Stimulated activated CD4-positive, alpha-beta T cell treated with anti-CD3 and anti-CD28 coated beads, Interleukin-1b, Interleukin-23, amount 100 ng/mL, for 24 hours (primary cell): ENCODE measurements around the gene DBI.
"Not testable (repeated sequence)": the region's sequence is repeated elsewhere in the genome, so short reads cannot be mapped to it uniquely, and the experiment has no call there.

ENCODE experiments used
- DNase-seq, 4 experiments: peaks; one replicate each; pipeline ENCODE4 v3.0.0-alpha.2; 2020; ENCODE audit warnings: low read depth in 4 of 4, low spot score in 1 of 4

DBI gene

DNA sequence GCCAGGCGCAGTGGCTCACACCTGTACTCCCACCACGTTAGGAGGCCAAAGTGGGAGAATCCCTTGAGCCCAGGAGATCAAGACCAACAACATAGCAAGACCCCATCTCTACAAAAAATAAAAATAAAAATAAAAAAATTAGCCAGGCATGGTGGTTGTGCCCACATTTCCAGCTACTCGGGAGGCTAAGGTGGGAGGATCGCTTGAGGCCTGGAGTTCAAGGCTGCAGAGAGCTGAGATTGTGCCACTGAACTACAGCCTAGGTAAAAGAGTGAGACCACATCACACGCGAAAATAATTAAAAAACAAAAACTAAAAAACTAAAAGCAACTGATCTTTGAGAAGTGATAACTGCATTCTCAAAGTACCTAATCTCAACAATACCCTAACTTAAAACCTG, 2.0 kb upstream of the DBI start:
- no peak for DNase-seq

DNA sequence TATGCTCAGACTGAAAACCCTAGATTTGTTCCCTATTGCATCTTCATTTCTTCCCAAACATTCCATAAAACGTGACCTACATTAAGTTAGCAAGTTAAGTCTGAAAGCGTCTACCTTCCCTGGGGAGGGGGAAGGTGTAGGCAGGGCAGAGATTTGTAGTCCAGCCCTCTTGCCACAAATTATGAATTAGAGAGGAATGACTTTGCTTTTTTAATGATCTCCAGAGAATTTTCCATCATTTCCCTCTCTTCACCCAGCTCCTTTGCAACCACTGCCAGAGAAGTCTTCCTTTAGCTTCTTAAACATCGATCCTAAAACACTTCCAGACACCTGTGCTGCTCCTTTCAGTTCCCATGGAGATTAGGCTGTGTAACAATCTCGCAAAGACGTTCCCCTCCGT, 1.3 kb upstream of the DBI start:
- DNase-seq, result no peak

DNA sequence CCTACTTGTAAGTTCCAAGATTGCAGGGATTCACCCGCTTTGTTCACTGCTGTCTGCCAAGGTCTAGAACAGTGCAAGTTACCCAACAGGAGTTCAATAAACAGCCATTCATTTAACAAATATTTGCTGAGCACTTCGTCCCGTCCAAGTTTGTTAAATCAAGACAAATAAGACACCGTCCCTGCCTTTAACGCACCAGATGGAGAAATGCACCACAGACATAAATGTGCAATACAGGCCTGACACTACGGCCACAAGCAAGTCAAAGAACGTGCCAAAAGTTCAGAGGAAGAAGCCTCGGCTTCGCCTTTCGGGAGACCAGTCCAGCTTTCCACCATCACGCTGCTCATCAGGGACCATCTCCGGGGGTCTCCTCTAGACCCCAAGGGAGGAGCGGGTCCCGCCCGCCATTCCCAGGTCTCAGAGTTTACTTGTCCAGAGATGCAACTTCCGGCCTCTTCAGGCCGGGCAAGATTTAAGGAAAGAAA, 572 bp upstream of the DBI start:
- DNase-seq, result no peak

DNA sequence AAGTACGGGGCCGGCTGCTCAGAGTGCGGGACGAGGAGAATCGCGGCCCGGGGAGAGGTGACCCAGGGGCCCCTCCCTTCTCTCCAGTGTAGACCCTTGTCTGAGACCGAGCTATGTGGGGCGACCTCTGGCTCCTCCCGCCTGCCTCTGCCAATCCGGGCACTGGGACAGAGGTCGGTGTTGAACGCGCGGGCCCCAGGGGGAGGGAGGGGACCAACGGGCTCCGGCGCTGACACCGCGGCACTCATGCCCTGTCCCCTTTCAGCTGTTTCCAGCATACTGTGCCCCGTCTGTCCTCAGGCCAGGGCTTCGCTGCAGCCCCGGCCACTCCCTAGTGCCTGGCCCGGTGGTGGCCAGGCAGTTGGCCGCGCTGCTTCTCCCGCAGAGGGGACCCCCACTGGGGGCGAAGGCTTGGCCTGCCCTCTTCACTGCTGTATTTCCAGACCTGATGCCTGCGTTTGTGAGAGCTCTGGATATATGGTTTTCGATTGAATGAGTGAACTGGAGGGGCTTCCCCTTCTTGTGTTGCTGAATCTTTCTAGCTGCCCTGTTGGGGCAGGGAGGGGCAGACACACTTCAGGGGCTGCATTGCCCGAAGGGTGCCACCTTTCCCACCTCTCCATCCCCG, 809 bp downstream of the DBI start:
- peak in 3 of 4 experiments; percentile 17 to 31 (median 18) for DNase-seq

DNA sequence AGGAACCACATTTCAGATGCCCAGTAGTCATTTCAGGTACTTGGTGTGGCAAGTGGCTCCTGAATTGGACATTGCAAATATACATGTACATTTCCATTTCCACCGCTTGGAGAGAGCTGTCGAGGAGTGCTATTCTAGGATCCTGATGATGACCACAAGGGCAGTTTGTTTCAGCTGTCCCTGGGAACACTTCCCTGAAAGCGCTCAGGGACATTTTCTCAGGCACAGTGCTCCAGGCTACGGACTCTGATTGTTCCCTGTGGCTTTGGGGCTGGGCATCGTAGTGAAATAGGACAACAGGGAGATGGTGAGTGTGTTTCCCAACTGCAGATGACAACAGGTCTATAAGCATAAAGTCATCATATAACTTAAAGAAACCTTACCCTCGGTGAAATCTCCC, 3.1 kb downstream of the DBI start:
- no peak for DNase-seq

DNA sequence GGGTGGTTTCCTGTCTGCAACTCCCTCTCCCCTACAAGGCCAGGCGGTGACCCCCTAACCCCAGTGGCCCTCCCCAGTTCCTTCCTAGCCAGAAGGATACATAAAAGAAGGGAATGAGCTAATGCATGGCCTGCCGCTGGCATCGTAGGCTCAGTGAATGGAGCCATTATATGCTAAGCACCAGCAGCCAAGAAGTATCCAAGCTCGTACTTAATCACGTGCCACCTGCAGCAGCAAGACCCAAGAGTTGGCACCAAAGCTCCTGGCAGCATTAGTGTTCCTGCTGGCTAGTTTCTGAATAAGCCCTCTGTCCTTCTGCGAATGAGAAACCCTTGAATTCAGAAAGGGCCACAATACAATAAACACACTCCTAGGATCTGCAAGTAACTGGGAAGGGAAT, 4.3 kb downstream of the DBI start:
- DNase-seq, result no peak

DNA sequence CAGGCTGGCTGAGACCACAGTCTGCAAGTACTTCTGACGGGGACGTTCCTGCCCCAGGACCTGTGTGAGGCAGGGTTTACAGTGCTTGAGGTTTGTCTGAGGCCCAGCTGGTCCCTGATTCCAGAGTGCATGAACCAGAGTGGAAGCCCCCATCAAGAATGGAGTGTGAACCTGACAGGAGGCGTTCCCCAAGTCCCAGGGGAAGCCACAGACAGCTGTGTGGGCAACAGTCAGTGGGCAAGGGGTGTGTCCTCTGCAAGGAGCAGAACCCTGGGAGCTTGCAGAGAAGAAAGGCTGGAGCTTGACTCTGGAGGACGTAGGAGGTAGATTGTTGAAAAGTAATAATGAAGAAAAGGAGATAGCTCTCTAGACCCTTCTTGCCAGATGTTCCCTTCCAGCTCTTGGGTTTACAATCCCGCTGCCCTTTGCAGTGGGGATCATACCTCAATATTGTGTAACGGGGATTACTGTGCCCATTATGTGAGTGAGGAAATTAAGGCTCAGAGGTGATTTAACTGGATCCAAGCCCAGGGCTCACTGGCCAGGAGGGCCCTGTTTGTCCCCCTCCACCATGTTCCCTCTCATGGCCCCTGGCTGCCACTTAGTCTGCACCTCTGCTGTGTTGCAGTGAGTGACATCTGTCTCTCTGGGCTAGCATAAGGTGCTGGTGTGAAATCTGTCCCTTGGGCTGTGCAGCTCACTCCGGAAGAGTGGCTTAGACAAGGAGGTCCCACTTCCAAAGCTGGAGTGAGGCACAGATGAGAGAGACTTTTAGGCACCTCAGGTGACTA, 6.2 kb downstream of the DBI start:
- no peak for DNase-seq

DNA sequence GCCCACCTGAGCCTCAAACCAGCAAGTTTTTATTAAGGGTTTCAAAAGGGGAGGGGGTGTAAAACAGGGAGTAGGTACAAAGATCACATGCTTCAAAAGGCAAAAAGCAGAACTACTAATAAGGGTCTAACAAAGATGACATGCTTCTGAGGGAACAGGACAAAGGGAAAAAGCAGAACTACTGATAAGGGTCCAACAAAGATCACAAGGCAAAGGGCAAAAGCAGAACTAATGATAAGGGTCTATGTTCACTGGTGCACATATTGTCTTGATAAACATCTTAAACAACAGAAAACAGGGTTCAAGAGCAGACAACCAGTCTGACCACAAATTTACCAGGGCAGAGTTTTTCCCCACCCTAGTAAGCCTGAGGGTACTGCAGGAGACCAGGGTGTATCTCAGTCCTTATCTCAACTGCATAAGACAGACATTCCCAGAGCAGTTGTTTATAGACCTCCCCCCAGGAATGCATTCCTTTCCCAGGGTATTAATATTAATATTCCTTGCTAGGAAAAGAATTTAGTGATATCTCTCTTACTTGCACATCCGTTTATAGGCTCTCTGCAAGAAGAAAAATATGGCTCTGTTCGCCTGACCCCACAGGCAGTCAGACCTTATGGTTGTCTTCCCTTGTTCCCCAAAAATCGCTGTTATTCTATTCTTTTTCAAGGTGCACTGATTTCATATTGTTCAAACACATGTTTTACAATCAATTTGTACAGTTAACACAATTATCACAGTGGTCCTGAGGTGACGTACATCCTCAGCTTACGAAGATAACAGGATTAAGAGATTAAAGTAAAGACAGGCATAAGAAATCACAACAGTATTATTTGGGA, 7.3 kb downstream of the DBI start:
- DNase-seq, result not testable (repeated sequence)

DNA sequence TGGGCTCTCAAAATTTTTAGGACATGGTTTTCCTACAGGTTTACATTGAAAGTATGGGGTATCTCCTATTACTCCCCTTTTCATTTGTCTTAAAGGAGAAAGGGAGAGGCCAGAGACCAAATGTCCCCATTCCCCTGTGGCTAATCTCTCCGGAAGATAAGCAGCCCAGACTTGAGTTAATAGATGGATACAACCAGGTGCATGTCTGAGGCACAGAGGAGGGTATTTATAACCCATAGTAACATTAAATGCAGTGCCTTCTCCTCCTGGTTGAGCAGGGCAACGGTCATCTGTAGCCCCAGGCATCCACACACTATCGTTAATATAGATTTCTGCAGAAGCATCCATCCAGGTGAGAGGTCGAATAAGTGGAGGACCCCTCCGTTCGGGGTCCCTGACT, 9.6 kb downstream of the DBI start:
- DNase-seq, result not testable (repeated sequence)

DNA sequence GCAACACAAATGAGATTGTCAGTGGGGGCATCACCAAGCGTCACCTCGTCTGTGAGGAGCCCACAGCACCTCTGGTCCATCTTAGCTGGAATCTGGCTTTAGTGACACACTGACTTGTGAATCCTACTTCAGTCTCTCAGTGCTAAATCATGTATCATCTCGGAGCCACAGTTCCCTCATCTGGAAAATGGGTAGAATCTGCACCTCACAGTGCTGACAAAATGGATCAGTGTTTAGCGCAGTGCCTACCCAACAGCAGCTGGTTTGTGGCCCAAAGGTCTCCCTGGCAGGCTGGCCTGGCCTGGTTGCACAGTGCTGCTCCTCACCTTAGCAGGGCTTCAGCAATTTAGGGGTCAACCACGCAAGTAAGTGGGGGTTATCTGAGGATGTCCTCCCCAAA, 10.0 kb downstream of the DBI start:
- DNase-seq, result no peak

DNA sequence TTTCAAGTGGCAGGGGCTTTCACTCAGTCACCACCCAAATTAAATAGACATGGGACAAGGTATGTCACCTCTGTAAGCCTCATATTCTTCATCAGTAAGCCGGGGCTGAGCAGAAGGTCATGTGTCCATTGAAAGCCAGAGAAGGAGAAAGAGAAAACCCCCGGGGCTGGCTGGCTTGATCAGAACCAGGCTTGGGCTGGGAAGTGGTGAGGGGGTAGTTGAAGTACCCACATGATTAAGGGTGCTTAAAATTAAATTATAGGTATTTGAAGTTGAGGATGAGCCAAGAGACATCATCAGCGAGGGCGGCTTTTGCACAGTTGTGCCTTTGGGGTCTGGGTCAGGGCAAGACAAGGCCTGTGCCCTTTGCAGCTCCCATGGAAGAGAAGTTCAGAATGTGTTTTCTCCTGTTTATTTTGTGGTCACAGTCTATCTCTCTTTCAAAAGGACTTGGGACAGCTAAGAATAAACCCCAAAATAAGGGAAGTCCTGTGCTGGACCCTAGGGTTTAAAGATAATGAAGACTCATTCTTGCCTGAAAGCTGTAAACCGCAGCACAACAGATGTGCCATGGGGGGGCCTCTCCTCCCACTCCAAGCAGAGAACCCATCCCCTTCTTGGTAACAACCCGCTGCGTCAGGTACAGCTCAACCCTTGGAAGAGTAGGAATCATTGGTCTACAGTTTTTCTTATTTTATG, 10.7 kb downstream of the DBI start:
- DNase-seq, result no peak

DNA sequence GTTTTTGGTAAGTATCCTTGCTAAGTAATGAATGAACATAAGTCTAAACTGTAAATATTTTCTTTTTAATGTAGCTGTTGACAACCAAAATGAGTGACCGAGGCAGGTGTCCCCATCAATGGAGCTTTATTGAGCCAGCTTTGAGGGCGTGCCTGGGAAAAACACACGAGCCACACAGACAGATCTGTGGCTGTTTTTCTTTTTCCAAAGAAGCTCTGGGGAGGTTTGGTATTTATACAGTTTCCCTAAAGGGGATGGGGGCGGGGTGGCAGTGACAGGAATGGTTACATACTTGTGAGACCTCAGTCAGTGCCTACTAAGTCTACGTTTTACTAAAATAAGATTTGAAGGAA, 11.2 kb downstream of the DBI start:
- DNase-seq, result no peak

DNA sequence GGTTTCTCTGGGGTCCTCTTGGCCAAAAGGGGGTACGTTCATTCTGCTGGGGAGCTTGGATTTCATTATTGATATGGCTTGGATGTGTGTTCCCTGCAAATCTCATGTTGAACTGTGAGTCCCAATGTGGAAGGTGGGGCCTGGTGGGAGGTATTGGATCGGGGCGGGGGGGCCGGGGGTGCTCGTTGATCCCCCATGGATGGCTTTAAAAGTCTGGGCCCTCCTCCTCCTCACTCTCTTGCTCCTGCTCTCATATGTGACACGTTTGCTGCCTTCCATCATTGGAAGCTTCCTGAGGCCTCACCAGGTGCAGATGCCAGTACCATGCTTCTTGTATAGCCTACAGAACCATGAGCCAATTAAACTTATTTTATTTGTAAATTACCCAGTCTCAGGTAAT, 11.8 kb downstream of the DBI start:
- DNase-seq, result no peak

DNA sequence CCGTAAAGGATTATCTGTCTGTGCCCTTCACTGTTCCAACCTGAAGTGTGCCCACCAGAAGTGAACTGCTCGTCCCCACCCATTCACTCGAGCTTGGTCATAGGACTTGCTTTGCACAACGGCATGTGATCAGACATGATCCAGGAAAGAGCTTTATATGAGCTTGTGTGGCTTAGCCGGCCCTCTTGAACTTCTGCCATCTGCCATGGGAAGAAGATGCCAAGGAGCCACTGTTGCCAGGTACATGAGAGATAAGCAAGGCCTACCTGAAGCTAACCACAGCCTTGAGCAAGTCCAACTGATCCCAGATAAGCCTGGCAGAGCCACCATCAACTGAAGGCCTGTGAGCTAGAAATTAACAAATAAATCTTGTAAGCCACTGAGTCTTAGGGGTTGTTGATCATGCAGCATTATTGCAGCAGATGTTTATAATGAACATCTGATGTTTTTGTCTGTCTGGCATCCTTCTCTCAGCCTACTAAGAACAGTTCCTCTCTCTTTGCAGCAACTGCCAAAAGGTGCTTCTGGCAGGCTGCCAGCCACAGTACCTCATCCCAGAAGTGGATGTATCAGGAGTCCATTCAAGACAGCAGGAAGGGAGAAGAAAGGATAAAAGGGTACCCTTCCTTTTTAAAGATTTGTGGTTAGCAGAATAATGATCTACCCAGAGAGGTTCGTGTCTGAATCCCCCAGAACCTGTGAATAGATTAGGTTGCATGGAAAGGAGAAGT, 16.8 kb downstream of the DBI start:
- DNase-seq, result no peak

DNA sequence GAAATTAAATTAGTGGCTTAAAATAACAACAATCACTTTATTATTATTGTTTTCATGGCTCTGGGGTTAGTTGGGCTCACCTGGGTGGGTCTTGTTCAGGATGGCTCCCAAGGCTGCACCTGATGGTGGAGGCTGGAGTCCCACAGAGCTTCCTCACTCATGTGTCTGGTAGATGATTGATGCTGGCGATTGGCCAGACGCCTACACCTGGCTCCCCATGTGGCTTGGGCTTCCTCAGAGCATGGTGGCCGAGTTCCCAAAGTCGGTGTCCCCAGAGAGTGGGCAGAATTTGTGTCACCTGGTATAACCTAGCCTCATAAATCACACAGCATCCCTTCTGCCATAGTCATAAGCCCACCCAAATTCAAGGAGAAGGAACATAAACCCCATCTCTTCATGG, 18.2 kb downstream of the DBI start:
- DNase-seq, result no peak

DNA sequence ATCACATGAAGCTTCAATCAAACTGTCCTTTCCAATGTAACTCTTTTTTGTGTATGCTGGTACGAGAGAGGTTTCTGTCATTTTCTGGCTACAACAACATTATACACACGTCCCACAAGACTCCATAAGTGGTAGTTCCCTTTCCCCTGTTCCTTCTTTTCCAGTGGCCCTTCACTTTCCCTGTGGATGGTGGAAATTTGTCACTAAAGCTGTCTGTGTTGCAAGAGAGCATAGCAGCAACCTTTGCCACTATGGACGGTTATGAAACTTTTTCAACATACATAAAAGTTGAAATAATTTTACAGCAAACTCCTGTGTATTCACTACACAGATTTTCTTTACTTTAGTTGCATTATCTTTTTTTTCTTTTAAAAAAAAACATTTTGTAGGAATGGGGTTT, 18.7 kb downstream of the DBI start:
- DNase-seq, result no peak

DNA sequence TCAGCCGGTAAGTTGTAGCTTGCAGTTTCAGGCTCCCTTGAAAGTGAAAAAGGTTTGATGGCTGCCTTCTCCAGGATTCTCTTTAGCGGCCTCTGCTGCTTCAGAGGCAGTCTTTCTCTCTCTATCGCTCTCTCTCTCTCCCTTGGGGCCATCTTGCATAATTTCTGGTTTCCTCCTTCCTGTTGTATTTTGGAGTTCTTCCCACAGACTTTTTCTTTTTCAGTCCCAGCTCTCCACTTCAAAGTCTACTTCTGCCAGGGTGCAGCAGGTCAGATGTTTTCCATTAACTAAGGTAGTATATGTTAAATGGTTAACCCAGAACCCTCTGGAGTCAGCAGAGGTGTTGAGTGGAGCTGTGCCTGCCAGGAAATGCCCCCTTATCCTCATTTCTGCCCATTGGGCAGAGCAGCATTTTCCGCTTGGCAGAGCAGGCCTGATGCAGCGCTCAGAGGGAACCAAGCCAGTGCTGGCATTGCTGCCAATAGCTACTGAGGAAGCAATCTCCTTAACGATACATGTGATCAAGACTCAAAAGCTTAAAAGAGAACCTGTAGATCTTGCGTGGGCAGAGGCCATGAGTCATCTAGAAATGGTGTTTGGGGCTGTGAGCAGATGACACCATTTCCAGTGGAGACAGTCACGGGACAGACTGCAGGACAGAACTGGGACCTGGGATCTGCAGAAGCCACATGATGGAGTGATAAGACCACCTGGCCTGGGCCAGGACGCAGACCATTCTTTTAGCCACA, 20.8 kb downstream of the DBI start:
- no peak for DNase-seq

DNA sequence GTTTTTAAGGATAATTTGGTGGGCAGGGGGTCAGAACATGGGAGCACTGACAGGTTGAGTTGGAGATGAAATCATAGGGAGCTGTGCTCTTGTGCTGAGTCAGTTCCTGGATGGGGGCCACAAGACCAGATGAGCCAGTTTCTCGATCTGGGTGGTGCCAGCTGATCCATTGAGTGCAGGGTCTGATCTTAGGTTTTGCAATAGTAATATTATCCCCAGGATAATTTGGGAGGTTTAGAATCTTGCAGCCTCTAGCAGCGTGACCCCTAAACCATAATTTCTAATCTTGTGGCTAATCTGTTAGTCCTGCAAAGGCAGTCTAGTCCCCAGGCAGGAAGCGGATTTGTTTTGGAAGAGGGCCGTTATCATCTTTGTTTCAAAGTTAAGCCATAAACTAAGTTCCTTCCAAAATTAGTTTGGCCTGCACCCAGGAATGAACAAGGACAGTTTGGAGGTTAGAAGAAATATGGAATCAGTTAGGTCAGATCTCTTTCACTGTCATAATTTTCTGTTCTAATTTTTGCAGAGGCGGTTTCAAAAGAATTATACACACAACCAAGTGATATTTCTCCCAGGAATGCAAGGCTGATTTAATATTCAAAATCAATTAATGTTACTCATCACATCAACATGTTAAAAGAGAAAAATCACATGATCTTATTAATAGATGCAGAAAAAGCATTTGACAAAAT, 23.0 kb downstream of the DBI start:
- DNase-seq, result no peak

DNA sequence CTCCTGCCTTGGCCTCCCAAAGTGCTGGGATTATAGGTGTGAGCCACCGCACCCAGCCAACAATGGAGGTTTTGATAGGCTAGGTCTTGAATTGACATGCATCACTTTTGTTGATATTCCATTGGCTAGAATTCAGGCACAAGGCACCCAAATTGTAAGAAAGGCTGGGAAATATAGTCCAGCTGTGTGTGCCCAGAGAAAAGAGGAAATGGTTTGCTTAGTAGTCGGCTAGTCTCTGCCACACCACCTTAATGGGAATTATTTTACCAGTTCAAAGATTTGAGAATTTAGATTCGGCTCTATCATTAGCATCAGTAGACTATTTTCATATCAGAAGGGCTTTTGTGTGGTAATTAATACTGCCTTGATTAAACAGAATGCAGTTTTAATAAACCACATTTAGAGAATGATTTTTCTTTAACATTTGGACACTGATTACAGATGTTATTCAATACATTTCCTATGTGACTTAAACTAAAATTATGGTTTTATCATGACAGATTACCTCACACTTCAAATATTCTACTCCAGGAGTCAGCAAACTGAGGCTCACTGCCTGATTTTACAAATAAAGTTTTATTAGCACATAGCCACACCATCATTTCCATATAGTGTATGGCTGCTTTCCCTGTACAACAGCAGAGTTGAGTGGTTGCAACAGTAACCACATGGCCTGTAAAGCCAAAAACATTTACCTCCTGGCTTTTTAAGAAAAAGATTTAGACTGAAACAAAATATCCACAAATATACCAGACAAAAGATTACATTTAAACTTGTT, 27.4 kb downstream of the DBI start:
- DNase-seq, result no peak
